Subcutaneous adipose tissue (tissue), 4 donors: ENCODE results near the gene ATP8A2. TPM values are rescaled to one million over a fixed set of nuclear protein-coding genes. Genes with fewer than 3 reads are reported as not detected.

Experiments
- CTCF ChIP-seq: fragments of 450-650 bp; IDR thresholded peaks from one replicate; pipeline ENCODE4 v1.5.1; 2016; ENCODE audit warnings: low read depth, mild to moderate bottlenecking, control low read depth, antibody characterized with exemption, moderate library complexity
- total RNA-seq, 4 donors: library from RNA; depleted of rRNA; stranded (reverse); fragments of >200 nt; gene quantifications; one replicate each; pipeline ENCODE4 v1.1.0, GENCODE V29; 2016

The ATP8A2 gene
- total RNA-seq, 4 donors from 2014 or later, result under 0.01 to 0.17 TPM; not detected in 2

- TF ChIP-seq CTCF, result no peak
Measured at GRCh38 chr13:25882466-25883357, 510.9 kb downstream of the ATP8A2 start.

GRCh38 chr13:25885418-25885817 is 513.6 kb downstream of the ATP8A2 start:
- TF ChIP-seq CTCF, result no peak

- no peak for TF ChIP-seq CTCF
Measured at GRCh38 chr13:25886438-25887214, 514.9 kb downstream of the ATP8A2 start.

- no peak for TF ChIP-seq CTCF
Measured at GRCh38 chr13:25887962-25888655, 516.3 kb downstream of the ATP8A2 start.

GRCh38 chr13:25890671-25891212 is 519.0 kb downstream of the ATP8A2 start:
- no peak for TF ChIP-seq CTCF

GRCh38 chr13:25898991-25899390 is 527.2 kb downstream of the ATP8A2 start:
- TF ChIP-seq CTCF, result no peak

GRCh38 chr13:25899464-25899863 is 527.7 kb downstream of the ATP8A2 start:
- TF ChIP-seq CTCF, result no peak
